Hepatocyte (in vitro differentiated cells): ENCODE measurements around the gene GTPBP8.

Source experiments
- EZH2 ChIP-seq: fragments of 200-600 bp; sonication (generic); IDR thresholded peaks from 2 replicates; pipeline ENCODE4 v1.6.1; 2016; ENCODE audit warnings: antibody characterized with exemption, mild to moderate bottlenecking, borderline replicate concordance
- TF ChIP-seq, protein P1 (sequence below): fragments of 200-600 bp; sonication (generic); IDR thresholded peaks from 2 replicates; pipeline ENCODE4 v1.5.1; 2016; ENCODE audit warnings: antibody characterized with exemption, mild to moderate bottlenecking; ENCODE audit not compliant: poor library complexity

DNA sequence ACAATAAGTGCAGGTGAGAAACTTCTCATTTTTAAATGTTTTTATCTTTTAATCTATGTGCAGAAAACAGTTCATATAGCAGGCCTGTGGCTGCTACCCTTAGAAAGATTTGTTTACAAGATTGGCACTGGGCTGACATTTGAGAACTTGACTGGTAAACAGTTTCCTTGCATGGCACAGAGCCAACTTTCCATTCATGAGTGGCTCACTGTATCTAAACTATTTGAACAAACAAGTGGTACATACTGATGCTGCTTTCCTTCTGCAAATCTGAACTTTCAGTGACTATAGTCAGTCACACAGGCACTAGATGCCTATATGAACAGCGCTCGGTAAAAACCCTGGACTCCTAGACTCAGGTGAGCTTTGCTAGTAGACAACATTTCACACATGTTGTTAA, 6.3 kb upstream of the GTPBP8 start:
- TF ChIP-seq, protein P1, sequence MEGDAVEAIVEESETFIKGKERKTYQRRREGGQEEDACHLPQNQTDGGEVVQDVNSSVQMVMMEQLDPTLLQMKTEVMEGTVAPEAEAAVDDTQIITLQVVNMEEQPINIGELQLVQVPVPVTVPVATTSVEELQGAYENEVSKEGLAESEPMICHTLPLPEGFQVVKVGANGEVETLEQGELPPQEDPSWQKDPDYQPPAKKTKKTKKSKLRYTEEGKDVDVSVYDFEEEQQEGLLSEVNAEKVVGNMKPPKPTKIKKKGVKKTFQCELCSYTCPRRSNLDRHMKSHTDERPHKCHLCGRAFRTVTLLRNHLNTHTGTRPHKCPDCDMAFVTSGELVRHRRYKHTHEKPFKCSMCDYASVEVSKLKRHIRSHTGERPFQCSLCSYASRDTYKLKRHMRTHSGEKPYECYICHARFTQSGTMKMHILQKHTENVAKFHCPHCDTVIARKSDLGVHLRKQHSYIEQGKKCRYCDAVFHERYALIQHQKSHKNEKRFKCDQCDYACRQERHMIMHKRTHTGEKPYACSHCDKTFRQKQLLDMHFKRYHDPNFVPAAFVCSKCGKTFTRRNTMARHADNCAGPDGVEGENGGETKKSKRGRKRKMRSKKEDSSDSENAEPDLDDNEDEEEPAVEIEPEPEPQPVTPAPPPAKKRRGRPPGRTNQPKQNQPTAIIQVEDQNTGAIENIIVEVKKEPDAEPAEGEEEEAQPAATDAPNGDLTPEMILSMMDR: no peak
- TF ChIP-seq EZH2: no peak
